H1 (cell line): ENCODE results near the gene L3HYPDH. TPM values are rescaled to one million over a fixed set of nuclear protein-coding genes. Genes with fewer than 3 reads are reported as not detected.

ENCODE experiments used
- CTCF ChIA-PET: fragments of 300-600 bp; sonication (Branson Sonifier 250); formaldehyde crosslinking; loops from one replicate; lab custom pipeline; 2021; ENCODE audit not compliant: partially characterized antibody; lab: Charles Lee
- POLR2A ChIA-PET: fragments of 300-600 bp; sonication (Branson Sonifier 250); formaldehyde crosslinking; loops from one replicate; lab custom pipeline; 2021; ENCODE audit warnings: inconsistent platforms; ENCODE audit not compliant: partially characterized antibody; lab: Charles Lee
- DNase-seq, 2 experiments: peaks; one replicate each; pipeline versions ENCODE4 v3.0.0 to v3.0.0-alpha.2; 2010 to 2022; ENCODE audit warnings: low spot score in 2 of 2, low read depth in 1 of 2, mixed read lengths in 1 of 2
- FAIRE-seq: peaks from 2 replicates; lab custom pipeline; 2011; peaks lifted over from hg19 to GRCh38; lab: Jason Lieb, UNC
- H2AFZ ChIP-seq: 2 replicates; pipeline ENCODE4 v1.8.1; 2012; ENCODE audit warnings: low read length, inconsistent platforms
- H2AK5ac ChIP-seq: 2 replicates; pipeline ENCODE4 v1.6.1; 2013; ENCODE audit warnings: low read depth, low read length
- H2BK120ac ChIP-seq: replicated peaks from 2 replicates; pipeline ENCODE3; 2013; ENCODE audit warnings: low read depth, low read length, inconsistent platforms
- H2BK12ac ChIP-seq: 2 replicates; pipeline ENCODE4 v1.6.1; 2013; ENCODE audit warnings: low read depth, low read length
- H2BK15ac ChIP-seq: 2 replicates; pipeline ENCODE4 v1.6.1; 2013; ENCODE audit warnings: low read length
- H2BK20ac ChIP-seq: 2 replicates; pipeline ENCODE4 v1.6.1; 2013; ENCODE audit warnings: low read length
- H2BK5ac ChIP-seq: 2 replicates; pipeline ENCODE4 v1.6.1; 2013; ENCODE audit warnings: low read depth, low read length
- H3K14ac ChIP-seq: 2 replicates; pipeline ENCODE4 v1.6.1; 2013; ENCODE audit warnings: inconsistent platforms; ENCODE audit not compliant: insufficient read length
- H3K18ac ChIP-seq: 2 replicates; pipeline ENCODE4 v1.6.1; 2013; ENCODE audit warnings: low read length; ENCODE audit errors: extremely low read depth
- H3K23ac ChIP-seq: 2 replicates; pipeline ENCODE4 v1.6.1; 2013; ENCODE audit warnings: inconsistent platforms; ENCODE audit not compliant: insufficient read length
- H3K23me2 ChIP-seq: 2 replicates; pipeline ENCODE4 v1.6.1; 2013; ENCODE audit warnings: low read depth, low read length
- H3K27ac ChIP-seq: 2 replicates; pipeline ENCODE4 v1.6.1; 2011; ENCODE audit warnings: low read depth, low read length, inconsistent platforms
- H3K27me3 ChIP-seq, 4 experiments: replicated peaks in 1 of 4; 1 replicate in 1 of 4; 2 replicates in 3 of 4; pipeline versions ENCODE4 v1.6.1 to v1.8.1; 2011 to 2013; ENCODE audit warnings: low read length in 3 of 4, mild to moderate bottlenecking in 3 of 4, inconsistent platforms in 2 of 4, mixed read lengths in 2 of 4, moderate library complexity in 1 of 4; ENCODE audit not compliant: control insufficient read depth in 3 of 4, insufficient read depth in 3 of 4; ENCODE audit errors: extremely low read depth in 1 of 4
- H3K36me3 ChIP-seq, 4 experiments: 2 replicates each; pipeline versions ENCODE4 v1.6.1 to v1.8.1; 2011 to 2013; ENCODE audit warnings: mild to moderate bottlenecking in 4 of 4, low read length in 3 of 4, moderate library complexity in 2 of 4, control low read depth in 1 of 4, inconsistent platforms in 1 of 4; ENCODE audit not compliant: insufficient read depth in 4 of 4, control insufficient read depth in 2 of 4
- H3K4ac ChIP-seq: replicated peaks from 2 replicates; pipeline ENCODE3; 2013; ENCODE audit warnings: low read length, low read depth, mixed read lengths, inconsistent platforms; ENCODE audit not compliant: insufficient read length
- H3K4me1 ChIP-seq, 4 experiments: replicated peaks in 1 of 4; 1 replicate in 1 of 4; 2 replicates in 3 of 4; pipeline versions ENCODE4 v1.6.1 to v1.8.1; 2011 to 2013; ENCODE audit warnings: low read length in 3 of 4, inconsistent platforms in 2 of 4, mixed read lengths in 1 of 4; ENCODE audit not compliant: insufficient read depth in 4 of 4, control insufficient read depth in 3 of 4
- H3K4me2 ChIP-seq, 2 experiments: 2 replicates each; pipeline versions ENCODE4 v1.6.1 to v1.8.1; 2011 to 2013; ENCODE audit warnings: low read depth in 2 of 2, low read length in 2 of 2, control low read depth in 1 of 2, inconsistent platforms in 1 of 2, mild to moderate bottlenecking in 1 of 2; ENCODE audit not compliant: insufficient read depth in 1 of 2
- H3K4me3 ChIP-seq, 4 experiments: fragments of 200-600, 300-600 bp in 1 of 4; sonication (generic), shearing (Covaris generic), sonication (Bioruptor Twin) in 1 of 4; 2 replicates each; pipeline versions ENCODE4 v1.5.1 to v1.8.1; 2011 to 2016; ENCODE audit warnings: low read length in 4 of 4, low read depth in 3 of 4, control low read depth in 2 of 4, inconsistent platforms in 2 of 4, mild to moderate bottlenecking in 2 of 4, mixed read lengths in 1 of 4, moderate library complexity in 1 of 4; ENCODE audit not compliant: insufficient read depth in 2 of 4; ENCODE audit errors: extremely low read depth in 1 of 4
- H3K56ac ChIP-seq: replicated peaks from 2 replicates; pipeline ENCODE3; 2013; ENCODE audit warnings: low read depth, mild to moderate bottlenecking, mixed read lengths, low read length, inconsistent platforms; ENCODE audit not compliant: insufficient read length
- H3K79me1 ChIP-seq: 2 replicates; pipeline ENCODE4 v1.6.1; 2013; ENCODE audit warnings: low read depth, low read length, control low read depth
- H3K79me2 ChIP-seq, 2 experiments: 2 replicates each; pipeline versions ENCODE4 v1.6.1 to v1.8.1; 2012 to 2013; ENCODE audit warnings: low read length in 2 of 2, mild to moderate bottlenecking in 2 of 2, inconsistent platforms in 1 of 2; ENCODE audit not compliant: insufficient read depth in 2 of 2, control insufficient read depth in 1 of 2
- H3K9ac ChIP-seq, 4 experiments: replicated peaks in 1 of 4; 1 replicate in 1 of 4; 2 replicates in 3 of 4; pipeline versions ENCODE4 v1.6.1 to v1.8.1; 2011 to 2013; ENCODE audit warnings: low read depth in 3 of 4, low read length in 3 of 4, control low read depth in 2 of 4, mild to moderate bottlenecking in 2 of 4, moderate library complexity in 2 of 4, inconsistent platforms in 1 of 4; ENCODE audit errors: extremely low read depth in 1 of 4
- H3K9me3 ChIP-seq, 2 experiments: 2 replicates each; pipeline versions ENCODE4 v1.6.1 to v1.8.1; 2012 to 2013; ENCODE audit warnings: mild to moderate bottlenecking in 2 of 2, moderate library complexity in 2 of 2, control low read depth in 1 of 2, inconsistent platforms in 1 of 2, low read depth in 1 of 2, low read length in 1 of 2, mixed read lengths in 1 of 2; ENCODE audit not compliant: insufficient read depth in 2 of 2
- H4K20me1 ChIP-seq, 2 experiments: replicated peaks in 1 of 2; 2 replicates each; pipeline versions ENCODE3 to v1.8.1; 2011 to 2013; ENCODE audit warnings: inconsistent platforms in 2 of 2, low read length in 2 of 2, mild to moderate bottlenecking in 1 of 2; ENCODE audit not compliant: insufficient read depth in 2 of 2, control insufficient read depth in 1 of 2
- H4K5ac ChIP-seq: 2 replicates; pipeline ENCODE4 v1.6.1; 2013; ENCODE audit warnings: low read length, low read depth, mixed read lengths, inconsistent platforms; ENCODE audit not compliant: insufficient read length
- H4K8ac ChIP-seq: 2 replicates; pipeline ENCODE4 v1.8.0; 2013; ENCODE audit warnings: mild to moderate bottlenecking, moderate library complexity, low read length, inconsistent platforms; ENCODE audit not compliant: insufficient read depth; ENCODE audit errors: extremely low read depth
- H4K91ac ChIP-seq: replicated peaks from 2 replicates; pipeline ENCODE3; 2013; ENCODE audit warnings: low read length, mixed read lengths, inconsistent platforms; ENCODE audit not compliant: insufficient read length
- BCL11A ChIP-seq, 2 experiments: IDR thresholded peaks; one replicate each; pipeline ENCODE4 v1.6.1; 2011; ENCODE audit warnings: low read depth in 2 of 2, low read length in 2 of 2, mild to moderate bottlenecking in 2 of 2
- CEBPB ChIP-seq: IDR thresholded peaks from 2 replicates; pipeline ENCODE4 v1.6.1; 2012; ENCODE audit warnings: low read depth, low read length
- CHD1 ChIP-seq: IDR thresholded peaks from 2 replicates; pipeline ENCODE4 v1.6.1; 2012; ENCODE audit warnings: low read depth, low read length, improper control_type of control experiment
- KDM4A ChIP-seq: IDR thresholded peaks from one replicate; pipeline ENCODE4 v1.7.1; 2012; ENCODE audit warnings: low read depth, mild to moderate bottlenecking, moderate library complexity, low read length, inconsistent platforms; ENCODE audit not compliant: severe bottlenecking
- NANOG ChIP-seq: IDR thresholded peaks from 2 replicates; pipeline ENCODE4 v1.6.1; 2011; ENCODE audit warnings: low read length, low read depth, mild to moderate bottlenecking, inconsistent platforms; ENCODE audit not compliant: insufficient read depth, poor library complexity, severe bottlenecking
- PHF8 ChIP-seq: fragments of 200-600 bp; sonication (generic); conservative IDR thresholded peaks from 2 replicates; pipeline ENCODE4 v1.7.1; 2012; ENCODE audit warnings: low read depth, mild to moderate bottlenecking, inconsistent platforms, low read length, moderate library complexity
- POU5F1 ChIP-seq: IDR thresholded peaks from 2 replicates; pipeline ENCODE4 v1.6.1; 2011; ENCODE audit warnings: low read depth, mild to moderate bottlenecking, low read length, moderate library complexity
- TEAD4 ChIP-seq: IDR thresholded peaks from 2 replicates; pipeline ENCODE4 v1.6.1; 2012; ENCODE audit warnings: low read depth, low read length, inconsistent platforms, mixed read lengths
- USF2 ChIP-seq: IDR thresholded peaks from 2 replicates; pipeline ENCODE4 v1.6.1; 2011; ENCODE audit warnings: low read length, improper control_type of control experiment
- ZNF274 ChIP-seq: IDR thresholded peaks from 2 replicates; pipeline ENCODE4 v1.7.0; 2012; ENCODE audit warnings: low read length, borderline replicate concordance; ENCODE audit errors: extremely low read depth
- WGBS, 2 experiments: shearing (Covaris generic) in 1 of 2; methylation state at CpG; one replicate each; pipeline versions ENCODE4 v1.1.6 to v1.1.7; 2013 to 2015; ENCODE audit warnings: low lambda C conversion rate in 2 of 2, mixed read lengths in 2 of 2, inconsistent platforms in 1 of 2, low coverage in 1 of 2, missing lambda C conversion rate in 1 of 2; ENCODE audit not compliant: insufficient replicate concordance in 2 of 2, insufficient coverage in 1 of 2, insufficient read length in 1 of 2; ENCODE audit errors: extremely low coverage in 1 of 2, missing lambda C conversion rate in 1 of 2; 5-methylcytosine and 5-hydroxymethylcytosine counted together
- polyA plus RNA-seq, 7 experiments: library from polyadenylated mRNA; depleted of rRNA in 3 of 7; stranded (reverse) in 5 of 7; unstranded in 2 of 7; fragments of >200 nt in 5 of 7; fragments of 200-250 nt in 2 of 7; gene quantifications; 1 replicate in 5 of 7; 2 replicates in 1 of 7; 4 replicates in 1 of 7; pipeline versions ENCODE4 v1.2.1 to v1.2.3, GENCODE V29; 2011 to 2013; ENCODE audit warnings: missing spikeins in 2 of 7, mixed read lengths in 2 of 7
- total RNA-seq: library from RNA; stranded (reverse); fragmentation: NEBNext Ultra II Directional; extraction: Animal tissue kit (Norgen Biotek cat#: 25700); gene quantifications from 2 replicates; pipeline ENCODE4 v1.2.1, GENCODE V29; 2021

L3HYPDH gene
- total and polyA plus RNA-seq, 2 of the 8 experiments (the other 6 are each of a cell fraction or from before 2014, with no cell fraction given): 11.2 to 15.8 TPM

DNA sequence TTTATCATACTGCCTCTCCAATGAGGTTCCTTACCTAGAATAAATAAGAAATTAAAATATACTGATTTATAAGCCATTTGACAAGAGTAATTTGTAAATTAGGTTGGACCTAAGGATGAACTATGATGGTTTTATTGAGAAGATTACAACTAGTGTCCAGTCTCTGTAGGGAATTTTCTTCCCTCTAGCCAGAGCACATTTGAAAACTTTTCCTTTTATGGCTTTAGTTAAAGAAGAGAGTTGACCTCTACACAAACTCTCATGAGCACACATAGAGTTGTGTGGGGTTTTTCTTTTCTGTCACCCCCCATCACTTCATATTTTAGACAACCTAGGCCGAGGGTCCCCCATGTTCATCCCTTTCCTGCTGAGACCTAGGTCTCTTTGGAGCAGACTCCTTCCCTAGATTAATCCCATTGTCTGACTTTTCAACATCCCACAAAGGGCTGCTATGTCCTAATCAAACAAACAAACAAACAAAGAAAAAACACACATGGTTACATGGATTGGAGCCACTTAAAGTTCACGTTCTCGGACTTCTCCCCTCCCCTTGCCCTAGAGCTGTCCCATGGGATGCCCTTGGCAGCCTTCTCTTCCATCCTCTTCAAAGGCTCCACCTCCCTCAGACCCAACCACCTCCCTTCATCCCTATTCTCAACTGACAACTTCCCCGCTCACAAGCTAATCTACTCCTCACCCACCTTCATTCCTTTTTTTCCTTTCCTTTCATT is 59.7 kb downstream of the L3HYPDH start:
- WGBS, 2 experiments: 87 to 100% methylated on average over 1 to 4 of the region's 4 CpGs
- Histone ChIP-seq H4K20me1 (no peaks in the 10 kb centered on the region), H3K79me1 (no peaks in the 10 kb centered on the region), H2AFZ (no peak overlapping the region), H2BK12ac (no peak overlapping the region), H3K18ac (no peak overlapping the region), H4K8ac (no peak overlapping the region), H4K5ac (no peak overlapping the region), H2BK15ac (no peak overlapping the region), H3K14ac (no peak overlapping the region), H2AK5ac (no peak overlapping the region), H3K23ac (no peak overlapping the region), H3K9ac (no peak overlapping the region), H3K4me3 (no peak overlapping the region), H4K91ac (no peak overlapping the region), H2BK20ac (no peak overlapping the region), H3K4ac (no peak overlapping the region), H2BK5ac (no peak overlapping the region), H3K27ac (no peak overlapping the region), H3K4me1 (no peaks in the 10 kb centered on the region), H3K9me3 (no peaks in the 10 kb centered on the region), H2BK120ac (no peak overlapping the region), H3K36me3 (no peaks in the 10 kb centered on the region), H3K79me2 (no peaks in the 10 kb centered on the region), H3K4me2 (no peak overlapping the region), H3K56ac (no peak overlapping the region), H3K27me3 (no peaks in the 10 kb centered on the region), H3K23me2 (no peaks in the 10 kb centered on the region)
- CTCF ChIA-PET: interaction anchor here (0.8 to 1.8 kb wide), 11 partner anchors 15 to 296 kb away, joined by 3 to 7 read pairs (median 3); no protein-coding TSS in a partner anchor
- DNase-seq: no peak
- TF ChIP-seq CEBPB (no peak), TEAD4 (no peak), NANOG (no peak), ZNF274 (no peak), PHF8 (no peak), CHD1 (no peak), USF2 (no peak), KDM4A (no peak), BCL11A (IDR thresholded peaks at IDR 0.05; ENCODE audit: low read depth in 2 of 2, low read length in 2 of 2) (no peak), POU5F1 (no peak)
- FAIRE-seq: no peak
- POLR2A ChIA-PET: no interaction called here
